H1 (cell line): ENCODE measurements around the gene MYOC. TPM values are rescaled to one million over a fixed set of nuclear protein-coding genes. Genes with fewer than 3 reads are reported as not detected.

Experiments
- CTCF ChIA-PET: fragments of 300-600 bp; sonication (Branson Sonifier 250); formaldehyde crosslinking; loops from one replicate; lab custom pipeline; 2021; ENCODE audit not compliant: partially characterized antibody; lab: Charles Lee
- POLR2A ChIA-PET: fragments of 300-600 bp; sonication (Branson Sonifier 250); formaldehyde crosslinking; loops from one replicate; lab custom pipeline; 2021; ENCODE audit warnings: inconsistent platforms; ENCODE audit not compliant: partially characterized antibody; lab: Charles Lee
- DNase-seq, 2 experiments: peaks; one replicate each; pipeline versions ENCODE4 v3.0.0 to v3.0.0-alpha.2; 2010 to 2022; ENCODE audit warnings: low spot score in 2 of 2, low read depth in 1 of 2, mixed read lengths in 1 of 2
- FAIRE-seq: peaks from 2 replicates; lab custom pipeline; 2011; peaks lifted over from hg19 to GRCh38; lab: Jason Lieb, UNC
- H2AFZ ChIP-seq: 2 replicates; pipeline ENCODE4 v1.8.1; 2012; ENCODE audit warnings: low read length, inconsistent platforms
- H2AK5ac ChIP-seq: 2 replicates; pipeline ENCODE4 v1.6.1; 2013; ENCODE audit warnings: low read depth, low read length
- H2BK120ac ChIP-seq: replicated peaks from 2 replicates; pipeline ENCODE3; 2013; ENCODE audit warnings: low read depth, low read length, inconsistent platforms
- H2BK12ac ChIP-seq: 2 replicates; pipeline ENCODE4 v1.6.1; 2013; ENCODE audit warnings: low read depth, low read length
- H2BK15ac ChIP-seq: 2 replicates; pipeline ENCODE4 v1.6.1; 2013; ENCODE audit warnings: low read length
- H2BK20ac ChIP-seq: 2 replicates; pipeline ENCODE4 v1.6.1; 2013; ENCODE audit warnings: low read length
- H2BK5ac ChIP-seq: 2 replicates; pipeline ENCODE4 v1.6.1; 2013; ENCODE audit warnings: low read depth, low read length
- H3K14ac ChIP-seq: 2 replicates; pipeline ENCODE4 v1.6.1; 2013; ENCODE audit warnings: inconsistent platforms; ENCODE audit not compliant: insufficient read length
- H3K18ac ChIP-seq: 2 replicates; pipeline ENCODE4 v1.6.1; 2013; ENCODE audit warnings: low read length; ENCODE audit errors: extremely low read depth
- H3K23ac ChIP-seq: 2 replicates; pipeline ENCODE4 v1.6.1; 2013; ENCODE audit warnings: inconsistent platforms; ENCODE audit not compliant: insufficient read length
- H3K23me2 ChIP-seq: 2 replicates; pipeline ENCODE4 v1.6.1; 2013; ENCODE audit warnings: low read depth, low read length
- H3K27ac ChIP-seq: 2 replicates; pipeline ENCODE4 v1.6.1; 2011; ENCODE audit warnings: low read depth, low read length, inconsistent platforms
- H3K27me3 ChIP-seq, 4 experiments: replicated peaks in 1 of 4; 1 replicate in 1 of 4; 2 replicates in 3 of 4; pipeline versions ENCODE4 v1.6.1 to v1.8.1; 2011 to 2013; ENCODE audit warnings: low read length in 3 of 4, mild to moderate bottlenecking in 3 of 4, inconsistent platforms in 2 of 4, mixed read lengths in 2 of 4, moderate library complexity in 1 of 4; ENCODE audit not compliant: control insufficient read depth in 3 of 4, insufficient read depth in 3 of 4; ENCODE audit errors: extremely low read depth in 1 of 4
- H3K36me3 ChIP-seq, 4 experiments: 2 replicates each; pipeline versions ENCODE4 v1.6.1 to v1.8.1; 2011 to 2013; ENCODE audit warnings: mild to moderate bottlenecking in 4 of 4, low read length in 3 of 4, moderate library complexity in 2 of 4, control low read depth in 1 of 4, inconsistent platforms in 1 of 4; ENCODE audit not compliant: insufficient read depth in 4 of 4, control insufficient read depth in 2 of 4
- H3K4ac ChIP-seq: replicated peaks from 2 replicates; pipeline ENCODE3; 2013; ENCODE audit warnings: low read length, low read depth, mixed read lengths, inconsistent platforms; ENCODE audit not compliant: insufficient read length
- H3K4me1 ChIP-seq, 4 experiments: replicated peaks in 1 of 4; 1 replicate in 1 of 4; 2 replicates in 3 of 4; pipeline versions ENCODE4 v1.6.1 to v1.8.1; 2011 to 2013; ENCODE audit warnings: low read length in 3 of 4, inconsistent platforms in 2 of 4, mixed read lengths in 1 of 4; ENCODE audit not compliant: insufficient read depth in 4 of 4, control insufficient read depth in 3 of 4
- H3K4me2 ChIP-seq, 2 experiments: 2 replicates each; pipeline versions ENCODE4 v1.6.1 to v1.8.1; 2011 to 2013; ENCODE audit warnings: low read depth in 2 of 2, low read length in 2 of 2, control low read depth in 1 of 2, inconsistent platforms in 1 of 2, mild to moderate bottlenecking in 1 of 2; ENCODE audit not compliant: insufficient read depth in 1 of 2
- H3K4me3 ChIP-seq, 4 experiments: fragments of 200-600, 300-600 bp in 1 of 4; sonication (generic), shearing (Covaris generic), sonication (Bioruptor Twin) in 1 of 4; 2 replicates each; pipeline versions ENCODE4 v1.5.1 to v1.8.1; 2011 to 2016; ENCODE audit warnings: low read length in 4 of 4, low read depth in 3 of 4, control low read depth in 2 of 4, inconsistent platforms in 2 of 4, mild to moderate bottlenecking in 2 of 4, mixed read lengths in 1 of 4, moderate library complexity in 1 of 4; ENCODE audit not compliant: insufficient read depth in 2 of 4; ENCODE audit errors: extremely low read depth in 1 of 4
- H3K56ac ChIP-seq: replicated peaks from 2 replicates; pipeline ENCODE3; 2013; ENCODE audit warnings: low read depth, mild to moderate bottlenecking, mixed read lengths, low read length, inconsistent platforms; ENCODE audit not compliant: insufficient read length
- H3K79me1 ChIP-seq: 2 replicates; pipeline ENCODE4 v1.6.1; 2013; ENCODE audit warnings: low read depth, low read length, control low read depth
- H3K79me2 ChIP-seq, 2 experiments: 2 replicates each; pipeline versions ENCODE4 v1.6.1 to v1.8.1; 2012 to 2013; ENCODE audit warnings: low read length in 2 of 2, mild to moderate bottlenecking in 2 of 2, inconsistent platforms in 1 of 2; ENCODE audit not compliant: insufficient read depth in 2 of 2, control insufficient read depth in 1 of 2
- H3K9ac ChIP-seq, 4 experiments: replicated peaks in 1 of 4; 1 replicate in 1 of 4; 2 replicates in 3 of 4; pipeline versions ENCODE4 v1.6.1 to v1.8.1; 2011 to 2013; ENCODE audit warnings: low read depth in 3 of 4, low read length in 3 of 4, control low read depth in 2 of 4, mild to moderate bottlenecking in 2 of 4, moderate library complexity in 2 of 4, inconsistent platforms in 1 of 4; ENCODE audit errors: extremely low read depth in 1 of 4
- H3K9me3 ChIP-seq, 2 experiments: 2 replicates each; pipeline versions ENCODE4 v1.6.1 to v1.8.1; 2012 to 2013; ENCODE audit warnings: mild to moderate bottlenecking in 2 of 2, moderate library complexity in 2 of 2, control low read depth in 1 of 2, inconsistent platforms in 1 of 2, low read depth in 1 of 2, low read length in 1 of 2, mixed read lengths in 1 of 2; ENCODE audit not compliant: insufficient read depth in 2 of 2
- H4K20me1 ChIP-seq, 2 experiments: replicated peaks in 1 of 2; 2 replicates each; pipeline versions ENCODE3 to v1.8.1; 2011 to 2013; ENCODE audit warnings: inconsistent platforms in 2 of 2, low read length in 2 of 2, mild to moderate bottlenecking in 1 of 2; ENCODE audit not compliant: insufficient read depth in 2 of 2, control insufficient read depth in 1 of 2
- H4K5ac ChIP-seq: 2 replicates; pipeline ENCODE4 v1.6.1; 2013; ENCODE audit warnings: low read length, low read depth, mixed read lengths, inconsistent platforms; ENCODE audit not compliant: insufficient read length
- H4K8ac ChIP-seq: 2 replicates; pipeline ENCODE4 v1.8.0; 2013; ENCODE audit warnings: mild to moderate bottlenecking, moderate library complexity, low read length, inconsistent platforms; ENCODE audit not compliant: insufficient read depth; ENCODE audit errors: extremely low read depth
- H4K91ac ChIP-seq: replicated peaks from 2 replicates; pipeline ENCODE3; 2013; ENCODE audit warnings: low read length, mixed read lengths, inconsistent platforms; ENCODE audit not compliant: insufficient read length
- BACH1 ChIP-seq: IDR thresholded peaks from 2 replicates; pipeline ENCODE4 v1.6.1; 2012; ENCODE audit warnings: low read length, improper control_type of control experiment
- HDAC2 ChIP-seq, 2 experiments: fragments of 300-600 bp in 1 of 2; sonication (generic) in 1 of 2; IDR thresholded peaks; 2 replicates each; pipeline ENCODE4 v1.6.1; 2011 to 2012; ENCODE audit warnings: low read depth in 2 of 2, low read length in 2 of 2, mild to moderate bottlenecking in 2 of 2, moderate library complexity in 2 of 2, borderline replicate concordance in 1 of 2, inconsistent platforms in 1 of 2
- MAFK ChIP-seq: IDR thresholded peaks from 2 replicates; pipeline ENCODE4 v1.6.1; 2012; ENCODE audit warnings: low read depth, mild to moderate bottlenecking, improper control_type of control experiment, low read length
- WGBS, 2 experiments: shearing (Covaris generic) in 1 of 2; methylation state at CpG; one replicate each; pipeline versions ENCODE4 v1.1.6 to v1.1.7; 2013 to 2015; ENCODE audit warnings: low lambda C conversion rate in 2 of 2, mixed read lengths in 2 of 2, inconsistent platforms in 1 of 2, low coverage in 1 of 2, missing lambda C conversion rate in 1 of 2; ENCODE audit not compliant: insufficient replicate concordance in 2 of 2, insufficient coverage in 1 of 2, insufficient read length in 1 of 2; ENCODE audit errors: extremely low coverage in 1 of 2, missing lambda C conversion rate in 1 of 2; 5-methylcytosine and 5-hydroxymethylcytosine counted together
- polyA plus RNA-seq, 7 experiments: library from polyadenylated mRNA; depleted of rRNA in 3 of 7; stranded (reverse) in 5 of 7; unstranded in 2 of 7; fragments of >200 nt in 5 of 7; fragments of 200-250 nt in 2 of 7; gene quantifications; 1 replicate in 5 of 7; 2 replicates in 1 of 7; 4 replicates in 1 of 7; pipeline versions ENCODE4 v1.2.1 to v1.2.3, GENCODE V29; 2011 to 2013; ENCODE audit warnings: missing spikeins in 2 of 7, mixed read lengths in 2 of 7
- total RNA-seq: library from RNA; stranded (reverse); fragmentation: NEBNext Ultra II Directional; extraction: Animal tissue kit (Norgen Biotek cat#: 25700); gene quantifications from 2 replicates; pipeline ENCODE4 v1.2.1, GENCODE V29; 2021

MYOC gene
- total and polyA plus RNA-seq, 2 of the 8 experiments (the other 6 are each of a cell fraction or from before 2014, with no cell fraction given) = not detected

DNA sequence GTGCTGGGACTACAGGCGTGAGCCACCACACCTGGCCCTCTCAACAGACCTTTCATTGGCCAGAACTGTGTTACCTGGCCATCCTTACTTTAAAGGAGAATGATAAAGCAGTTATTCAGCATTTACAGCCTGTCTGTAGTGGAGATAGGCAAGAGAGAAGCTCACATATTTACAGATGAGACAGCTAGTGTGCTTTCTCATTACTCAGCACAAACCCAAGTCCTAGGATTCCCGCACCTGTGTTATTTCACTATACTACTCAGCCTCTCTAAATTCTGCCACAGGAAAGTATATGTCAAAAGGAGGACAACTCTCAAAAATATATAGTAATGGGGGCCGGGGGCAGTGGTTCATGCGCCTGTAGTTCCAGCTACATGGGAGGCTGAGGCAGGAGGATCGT, 15.9 kb upstream of the MYOC start:
- Histone ChIP-seq H3K56ac (no peak overlapping the region), H4K91ac (no peak overlapping the region), H3K79me1 (no peaks in the 10 kb centered on the region), H2BK15ac (no peak overlapping the region), H3K4me2 (no peak overlapping the region), H3K14ac (no peak overlapping the region), H2AFZ (no peak overlapping the region), H3K23ac (no peak overlapping the region), H2BK5ac (no peak overlapping the region), H3K79me2 (no peaks in the 10 kb centered on the region), H3K27me3 (no peaks in the 10 kb centered on the region), H3K18ac (no peak overlapping the region), H4K20me1 (no peaks in the 10 kb centered on the region), H4K8ac (no peak overlapping the region; the same call in 1 of the 2 replicates), H2AK5ac (no peak overlapping the region), H2BK20ac (no peak overlapping the region), H3K4me3 (no peak overlapping the region), H3K9ac (no peak overlapping the region), H3K9me3 (no peaks in the 10 kb centered on the region), H3K23me2 (no peaks in the 10 kb centered on the region), H4K5ac (no peak overlapping the region), H3K36me3 (no peaks in the 10 kb centered on the region), H2BK120ac (no peak overlapping the region), H3K4ac (no peak overlapping the region), H3K4me1 (no peaks in the 10 kb centered on the region), H3K27ac (no peak overlapping the region), H2BK12ac (no peak overlapping the region)
- FAIRE-seq (no peak), DNase-seq (no peak)
- ChIA-PET POLR2A (no interaction called here), CTCF (interaction anchor here (0.6 to 8.0 kb wide), 9 partner anchors 9 to 317 kb away, joined by 3 to 61 read pairs (median 3); partner anchors contain the start of gene METTL13)
- no peak for TF ChIP-seq HDAC2 (IDR thresholded peaks at IDR 0.05; ENCODE audit: borderline replicate concordance in 1 of 2, low read depth in 2 of 2, low read length in 2 of 2)
- no peak for TF ChIP-seq MAFK
- no peak for TF ChIP-seq BACH1
- WGBS, 2 experiments = 81% methylated on average over 5 of the region's 5 CpGs; no CpG with 5 or more reads in 1 of the 2 experiments
